DND-41 (cell line): Measurements from ENCODE around the gene CLIC6.

ENCODE experiments used
- ATAC-seq: fragments of 200-7000 bp; cut with Tn5 transposase; 3 replicates; pipeline ENCODE4 v1.9.1; 2021; ENCODE audit warnings: low read depth; ENCODE audit not compliant: insufficient read depth
- DNase-seq: peaks from one replicate; pipeline ENCODE4 v3.0.0-alpha.2; 2020
- H2AFZ ChIP-seq: 2 replicates; pipeline ENCODE4 v1.6.0; 2012; ENCODE audit warnings: low read depth, low read length
- H3K27ac ChIP-seq: 2 replicates; pipeline ENCODE4 v1.5.1; 2012; ENCODE audit warnings: low read length, inconsistent platforms
- H3K27me3 ChIP-seq: fragments of 200-600 bp; sonication (generic); 2 replicates; pipeline ENCODE4 v1.6.0; 2012; ENCODE audit warnings: low read length, mild to moderate bottlenecking, inconsistent platforms; ENCODE audit not compliant: insufficient read depth, poor library complexity
- H3K36me3 ChIP-seq: 2 replicates; pipeline ENCODE4 v1.5.1; 2012; ENCODE audit warnings: low read length, inconsistent platforms; ENCODE audit not compliant: insufficient read depth
- H3K4me1 ChIP-seq: 2 replicates; pipeline ENCODE4 v1.5.1; 2012; ENCODE audit warnings: mild to moderate bottlenecking, low read length; ENCODE audit not compliant: insufficient read depth
- H3K4me2 ChIP-seq: 2 replicates; pipeline ENCODE4 v1.6.0; 2012; ENCODE audit warnings: mild to moderate bottlenecking, moderate library complexity, low read length, inconsistent platforms; ENCODE audit not compliant: insufficient read depth
- H3K4me3 ChIP-seq, 2 experiments: fragments of 200-600 bp in 1 of 2; shearing (Covaris generic) in 1 of 2; 2 replicates each; pipeline ENCODE4 v1.5.1; 2012 to 2016; ENCODE audit warnings: inconsistent platforms in 2 of 2, low read length in 2 of 2, mild to moderate bottlenecking in 2 of 2, low read depth in 1 of 2, moderate library complexity in 1 of 2
- H3K79me2 ChIP-seq: 2 replicates; pipeline ENCODE4 v1.6.0; 2012; ENCODE audit warnings: low read length, inconsistent platforms; ENCODE audit not compliant: insufficient read depth
- H3K9ac ChIP-seq: 2 replicates; pipeline ENCODE4 v1.6.0; 2012; ENCODE audit warnings: low read depth, mild to moderate bottlenecking, inconsistent platforms, low read length, moderate library complexity
- H3K9me3 ChIP-seq: 2 replicates; pipeline ENCODE4 v1.5.1; 2012; ENCODE audit warnings: low read length, moderate library complexity, mild to moderate bottlenecking, inconsistent platforms; ENCODE audit not compliant: insufficient read depth, severe bottlenecking
- H4K20me1 ChIP-seq: 2 replicates; pipeline ENCODE4 v1.6.0; 2012; ENCODE audit warnings: low read length; ENCODE audit not compliant: insufficient read depth
- CTCF ChIP-seq: IDR thresholded peaks from 2 replicates; pipeline ENCODE4 v1.5.1; 2012; ENCODE audit warnings: borderline replicate concordance, low read length, moderate library complexity, mild to moderate bottlenecking; ENCODE audit not compliant: poor library complexity, severe bottlenecking; ENCODE audit errors: extremely low read depth
- EZH2 ChIP-seq: IDR thresholded peaks from 3 replicates; pipeline ENCODE4 v1.6.1; 2012; ENCODE audit warnings: borderline replicate concordance, low read depth, mild to moderate bottlenecking, moderate library complexity, low read length, inconsistent platforms; ENCODE audit not compliant: severe bottlenecking

Gene CLIC6

DNA sequence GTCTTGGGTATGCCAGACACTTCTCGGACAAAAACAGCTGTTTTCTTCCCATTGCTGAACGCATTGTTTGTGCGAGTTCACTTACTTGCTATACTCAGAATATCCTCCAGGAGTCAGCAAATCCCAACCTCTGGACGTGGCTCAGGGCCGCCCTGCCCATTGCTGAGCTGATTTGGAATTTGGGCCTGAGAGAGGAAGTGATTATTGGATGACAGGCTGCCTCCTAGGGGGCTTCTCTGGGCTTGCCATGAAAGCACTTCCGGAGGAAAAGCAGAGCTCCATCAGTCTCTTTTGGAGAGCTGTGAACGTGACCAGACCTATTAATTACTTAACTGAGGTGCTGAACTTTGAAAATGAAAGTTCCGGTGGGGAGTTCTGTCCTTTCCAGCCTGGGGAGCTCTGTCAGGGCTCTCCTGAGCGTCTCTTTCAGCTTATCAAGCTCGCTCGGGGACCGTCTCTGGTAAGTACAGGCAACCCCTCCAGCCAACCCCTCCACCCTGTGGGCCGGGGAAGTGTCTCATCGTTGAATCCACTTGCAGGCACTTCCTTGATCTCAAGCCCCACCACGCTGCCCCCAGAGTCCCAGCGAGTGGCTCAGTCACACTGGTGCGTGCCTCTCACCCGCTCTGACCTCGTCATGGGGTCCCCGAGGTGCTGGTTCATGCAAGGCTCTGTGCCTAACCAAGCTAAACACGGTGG, 76.9 kb downstream of the CLIC6 start:
- peaks cover 6% of the 10 kb centered on the region for H3K27me3 ChIP-seq
- peak overlapping the region; percentile 36; the same call in 1 of the 2 replicates for H3K4me2 ChIP-seq
- TF ChIP-seq CTCF = peak; percentile 85
- no peak for TF ChIP-seq EZH2
- no peaks in the 10 kb centered on the region for H3K36me3 ChIP-seq
- H3K9ac ChIP-seq = no peak overlapping the region
- H3K4me3 ChIP-seq = no peak overlapping the region; a peak in 1 of 4 replicates
- DNase-seq = peak; percentile 63
- H3K9me3 ChIP-seq = no peaks in the 10 kb centered on the region
- no peaks in the 10 kb centered on the region for H4K20me1 ChIP-seq
- no peaks in the 10 kb centered on the region for H3K79me2 ChIP-seq
- peak overlapping the region; percentile 42; the same call in 1 of the 2 replicates for H3K27ac ChIP-seq
- peak; percentile 90 for ATAC-seq
- peaks cover 12% of the 10 kb centered on the region for H3K4me1 ChIP-seq
- H2AFZ ChIP-seq = peak overlapping the region; percentile 56

DNA sequence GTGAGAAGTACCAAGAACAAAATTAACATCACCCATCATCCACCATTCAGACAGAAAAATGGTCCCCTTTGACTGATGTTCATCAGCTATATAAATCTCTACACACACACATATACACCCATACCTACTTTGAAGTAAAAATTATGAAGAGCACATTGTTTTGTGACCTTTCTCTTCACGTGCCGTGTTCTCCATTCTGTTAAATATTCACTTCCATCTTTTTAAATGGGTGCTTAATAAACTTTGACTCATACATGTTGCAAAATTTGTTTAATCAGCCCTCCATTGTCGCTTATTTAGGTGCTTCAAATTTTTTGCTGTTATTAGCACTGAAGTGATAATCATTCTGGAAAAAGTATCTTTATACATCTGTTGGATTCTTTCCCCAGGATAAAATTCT, 80.1 kb downstream of the CLIC6 start:
- ATAC-seq (no peak), DNase-seq (no peak)
- Histone ChIP-seq H3K4me2 (no peak overlapping the region), H3K9me3 (no peaks in the 10 kb centered on the region), H3K4me1 (peaks cover 12% of the 10 kb centered on the region), H2AFZ (no peak overlapping the region), H4K20me1 (no peaks in the 10 kb centered on the region), H3K36me3 (no peaks in the 10 kb centered on the region), H3K27ac (no peak overlapping the region), H3K79me2 (no peaks in the 10 kb centered on the region), H3K9ac (no peak overlapping the region), H3K4me3 (no peak overlapping the region), H3K27me3 (no peaks in the 10 kb centered on the region)
- TF ChIP-seq EZH2 (no peak), CTCF (no peak)

DNA sequence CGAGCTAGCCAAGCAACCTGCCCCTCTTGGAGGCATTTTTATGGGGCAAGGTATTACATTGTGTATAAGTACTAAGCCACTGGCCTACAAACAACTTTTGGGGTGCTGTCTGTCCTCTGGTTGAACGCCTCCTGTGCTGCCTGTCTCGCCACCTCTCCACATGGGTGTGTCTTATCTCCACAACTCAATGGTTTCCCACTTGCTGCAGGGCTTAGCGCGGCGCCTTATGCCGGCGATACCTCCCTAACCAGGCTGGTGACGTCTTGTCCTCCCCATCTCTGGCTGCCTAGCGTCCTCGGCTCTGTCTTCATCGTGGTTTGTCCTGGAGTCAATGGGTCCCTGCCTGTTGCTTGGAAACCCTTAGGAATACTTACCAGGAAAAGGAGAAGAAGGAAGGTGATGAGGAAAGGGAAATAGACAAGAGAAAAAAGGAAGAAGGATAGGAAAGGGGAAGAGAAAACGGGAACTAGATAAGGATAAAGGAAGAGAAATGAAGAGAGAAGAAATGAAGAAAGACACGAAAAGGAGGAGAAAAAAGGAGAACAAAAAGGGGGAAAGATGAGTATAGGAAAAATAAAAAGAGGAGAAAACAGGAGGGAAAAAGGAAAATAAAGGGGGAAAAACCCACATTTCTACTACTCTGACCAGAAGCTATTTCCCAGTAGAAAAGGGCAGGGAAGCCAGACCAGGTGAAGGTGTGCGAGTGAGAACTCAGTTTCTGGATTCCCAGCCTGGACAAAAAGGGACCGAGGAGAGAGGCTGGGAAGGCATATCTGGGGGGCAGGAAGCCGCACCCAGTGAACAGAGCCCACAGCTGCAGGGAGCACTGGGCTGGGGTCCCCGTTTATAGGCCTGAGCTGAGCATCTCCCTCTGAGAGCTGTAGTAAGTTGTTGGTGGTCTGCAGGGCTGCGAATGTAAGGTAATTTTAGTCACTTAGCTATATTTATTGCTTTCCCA, 86.2 kb downstream of the CLIC6 start:
- Histone ChIP-seq H3K4me2 (no peak overlapping the region), H3K9me3 (no peaks in the 10 kb centered on the region), H4K20me1 (no peaks in the 10 kb centered on the region), H3K4me1 (no peaks in the 10 kb centered on the region), H3K27ac (no peak overlapping the region), H3K27me3 (peaks cover 3% of the 10 kb centered on the region), H3K4me3 (no peak overlapping the region), H3K36me3 (no peaks in the 10 kb centered on the region), H3K9ac (no peak overlapping the region), H3K79me2 (no peaks in the 10 kb centered on the region), H2AFZ (no peak overlapping the region)
- DNase-seq (no peak), ATAC-seq (no peak)
- TF ChIP-seq CTCF = no peak
- no peak for TF ChIP-seq EZH2
